GM13977 (cell line): ENCODE results near the gene C10orf67.
A peak's percentile ranks its signal among the peaks of the same experiment; 100 is the strongest.

Experiments used
- DNase-seq: peaks from one replicate; pipeline ENCODE4 v3.0.0; 2012; ENCODE audit warnings: low spot score
- CTCF ChIP-seq: IDR thresholded peaks from 2 replicates; pipeline ENCODE4 v1.5.1; 2012; ENCODE audit warnings: mild to moderate bottlenecking, control low read depth; ENCODE audit not compliant: insufficient read depth; ENCODE audit errors: extremely low read depth, missing control alignments
- in situ Hi-C: fragments of 300-500 bp; cut with MboI; formaldehyde crosslinking; loops from one replicate; pipeline ENCODE4 v1.12.0; 2022; ENCODE audit warnings: low sequenced_read_pairs, low pct_unique_long_range_greater_than_20kb, mixed read lengths, inconsistent platforms; ENCODE audit not compliant: unreplicated experiment

Gene C10orf67

GRCh38 chr10:23171232-23171876 lies 173.2 kb downstream of the C10orf67 start:
- TF ChIP-seq CTCF: no peak
- in situ Hi-C loops: no loop called here

GRCh38 chr10:23158370-23158769 lies 186.2 kb downstream of the C10orf67 start:
- in situ Hi-C loops: no loop called here
- peak; percentile 80 for DNase-seq

More at GRCh38 chr10:23171232-23171876, 173.2 kb downstream of the C10orf67 start:
- peak; percentile 50 for DNase-seq

GRCh38 chr10:23157691-23158369 lies 186.8 kb downstream of the C10orf67 start:
- DNase-seq: peak; percentile 64
- in situ Hi-C loops: no loop called here
- peak; percentile 56 for TF ChIP-seq CTCF

More at GRCh38 chr10:23158370-23158769, 186.2 kb downstream of the C10orf67 start:
- TF ChIP-seq CTCF: peak; percentile 79

- in situ Hi-C loops: no loop called here
- DNase-seq: peak; percentile 50
- TF ChIP-seq CTCF: no peak
These were observed 187.3 kb downstream of the C10orf67 start for GRCh38 chr10:23157239-23157681.

- DNase-seq: no peak
- TF ChIP-seq CTCF: no peak
- in situ Hi-C loops: no loop called here
These were observed 188.0 kb downstream of the C10orf67 start for GRCh38 chr10:23156447-23157150.

- no peak for DNase-seq
- TF ChIP-seq CTCF: no peak
- in situ Hi-C loops: no loop called here
These were observed 189.4 kb downstream of the C10orf67 start for GRCh38 chr10:23155169-23155568.
